ENCODE measurements around the gene CFHR5.

GRCh38 chr1:197021716-197022115 lies 44.4 kb downstream of the CFHR5 start:
- TF ChIP-seq CTCF (IDR thresholded peaks at IDR 0.05; ENCODE audit: low read length) (no peak), EZH2 (IDR thresholded peaks at IDR 0.05; ENCODE audit: borderline replicate concordance, low read length) (no peak)
